Measurements from ENCODE around the gene ABCB10. TPM values are rescaled to one million over a fixed set of nuclear protein-coding genes. Genes with fewer than 3 reads are reported as not detected.

Gene ABCB10
- total RNA-seq, 1 experiment from 2014 or later: 19.2 TPM

DNA sequence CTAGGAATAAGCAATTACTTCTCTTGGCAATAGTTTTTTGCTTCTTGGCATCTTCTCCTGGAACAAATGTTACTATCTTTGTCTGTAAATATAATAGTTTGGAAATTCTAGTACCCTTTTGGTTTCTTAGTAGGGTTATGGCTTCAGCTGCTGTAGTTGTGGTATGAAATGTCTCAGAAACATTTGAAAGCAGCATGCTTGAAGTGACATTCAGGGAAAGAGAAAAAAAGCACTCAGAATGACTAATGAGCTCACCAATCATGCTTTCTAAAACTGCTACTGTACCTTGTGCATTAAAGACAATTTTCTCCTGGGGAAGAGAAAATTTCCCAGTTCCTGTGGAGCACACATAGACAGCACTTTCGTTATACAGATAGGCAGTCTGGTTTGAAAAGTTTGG is 71.3 kb downstream of the ABCB10 start:
- TSS peak; percentile 27 for BruUV-seq (replicated peaks)
- peaks cover 21% of the 10 kb centered on the region for H3K36me3 ChIP-seq (ENCODE audit: control insufficient read depth, insufficient read depth, low read length)
- H3K4me1 ChIP-seq (ENCODE audit: control insufficient read depth, insufficient read depth, low read length): no peaks in the 10 kb centered on the region
- H3K27me3 ChIP-seq (ENCODE audit: control insufficient read depth, insufficient read depth, low read length): no peaks in the 10 kb centered on the region
- CTCF ChIA-PET: interaction anchor here (0.7 kb wide), 2 partner anchors 21 to 26 kb away, joined by 3 to 6 read pairs; partner anchors contain the start of gene NUP133
- no peak overlapping the region for H3K4me3 ChIP-seq (ENCODE audit: low read depth in 2 of 2, low read length in 2 of 2)
- POLR2A ChIA-PET: no interaction called here
- H3K27ac ChIP-seq (ENCODE audit: low read length): no peak overlapping the region
- intact Hi-C loops (cut with micrococcal nuclease; ENCODE audit: unreplicated experiment) (loop anchor here (10.0 kb wide), 1 partner anchor 142 kb away; the partner anchor contains the start of gene CCSAP), in situ Hi-C loops (cut with HindIII; ENCODE audit: low pct_unique_long_range_greater_than_20kb, low sequenced_read_pairs) (no loop called here)
- DNase-seq (ENCODE audit: low read depth, low spot score): no peak
- TF ChIP-seq, protein P1, sequence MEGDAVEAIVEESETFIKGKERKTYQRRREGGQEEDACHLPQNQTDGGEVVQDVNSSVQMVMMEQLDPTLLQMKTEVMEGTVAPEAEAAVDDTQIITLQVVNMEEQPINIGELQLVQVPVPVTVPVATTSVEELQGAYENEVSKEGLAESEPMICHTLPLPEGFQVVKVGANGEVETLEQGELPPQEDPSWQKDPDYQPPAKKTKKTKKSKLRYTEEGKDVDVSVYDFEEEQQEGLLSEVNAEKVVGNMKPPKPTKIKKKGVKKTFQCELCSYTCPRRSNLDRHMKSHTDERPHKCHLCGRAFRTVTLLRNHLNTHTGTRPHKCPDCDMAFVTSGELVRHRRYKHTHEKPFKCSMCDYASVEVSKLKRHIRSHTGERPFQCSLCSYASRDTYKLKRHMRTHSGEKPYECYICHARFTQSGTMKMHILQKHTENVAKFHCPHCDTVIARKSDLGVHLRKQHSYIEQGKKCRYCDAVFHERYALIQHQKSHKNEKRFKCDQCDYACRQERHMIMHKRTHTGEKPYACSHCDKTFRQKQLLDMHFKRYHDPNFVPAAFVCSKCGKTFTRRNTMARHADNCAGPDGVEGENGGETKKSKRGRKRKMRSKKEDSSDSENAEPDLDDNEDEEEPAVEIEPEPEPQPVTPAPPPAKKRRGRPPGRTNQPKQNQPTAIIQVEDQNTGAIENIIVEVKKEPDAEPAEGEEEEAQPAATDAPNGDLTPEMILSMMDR (IDR thresholded peaks at IDR 0.05): no peak
- TF ChIP-seq, protein P2, sequence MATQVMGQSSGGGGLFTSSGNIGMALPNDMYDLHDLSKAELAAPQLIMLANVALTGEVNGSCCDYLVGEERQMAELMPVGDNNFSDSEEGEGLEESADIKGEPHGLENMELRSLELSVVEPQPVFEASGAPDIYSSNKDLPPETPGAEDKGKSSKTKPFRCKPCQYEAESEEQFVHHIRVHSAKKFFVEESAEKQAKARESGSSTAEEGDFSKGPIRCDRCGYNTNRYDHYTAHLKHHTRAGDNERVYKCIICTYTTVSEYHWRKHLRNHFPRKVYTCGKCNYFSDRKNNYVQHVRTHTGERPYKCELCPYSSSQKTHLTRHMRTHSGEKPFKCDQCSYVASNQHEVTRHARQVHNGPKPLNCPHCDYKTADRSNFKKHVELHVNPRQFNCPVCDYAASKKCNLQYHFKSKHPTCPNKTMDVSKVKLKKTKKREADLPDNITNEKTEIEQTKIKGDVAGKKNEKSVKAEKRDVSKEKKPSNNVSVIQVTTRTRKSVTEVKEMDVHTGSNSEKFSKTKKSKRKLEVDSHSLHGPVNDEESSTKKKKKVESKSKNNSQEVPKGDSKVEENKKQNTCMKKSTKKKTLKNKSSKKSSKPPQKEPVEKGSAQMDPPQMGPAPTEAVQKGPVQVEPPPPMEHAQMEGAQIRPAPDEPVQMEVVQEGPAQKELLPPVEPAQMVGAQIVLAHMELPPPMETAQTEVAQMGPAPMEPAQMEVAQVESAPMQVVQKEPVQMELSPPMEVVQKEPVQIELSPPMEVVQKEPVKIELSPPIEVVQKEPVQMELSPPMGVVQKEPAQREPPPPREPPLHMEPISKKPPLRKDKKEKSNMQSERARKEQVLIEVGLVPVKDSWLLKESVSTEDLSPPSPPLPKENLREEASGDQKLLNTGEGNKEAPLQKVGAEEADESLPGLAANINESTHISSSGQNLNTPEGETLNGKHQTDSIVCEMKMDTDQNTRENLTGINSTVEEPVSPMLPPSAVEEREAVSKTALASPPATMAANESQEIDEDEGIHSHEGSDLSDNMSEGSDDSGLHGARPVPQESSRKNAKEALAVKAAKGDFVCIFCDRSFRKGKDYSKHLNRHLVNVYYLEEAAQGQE (IDR thresholded peaks at IDR 0.05; ENCODE audit: insufficient read depth in 1 of 2, low read depth in 2 of 2, low read length in 1 of 2): no peak
- TF ChIP-seq SIN3A (IDR thresholded peaks at IDR 0.05; ENCODE audit: borderline replicate concordance, insufficient read depth, low read depth, low read length) (no peak), POLR2AphosphoS5 (IDR thresholded peaks at IDR 0.05; ENCODE audit: low read depth, low read length) (no peak), TCF7L2 (IDR thresholded peaks at IDR 0.05; ENCODE audit: low read depth, low read length) (no peak)
- no peaks in the 10 kb centered on the region for H3K9me3 ChIP-seq (ENCODE audit: control insufficient read depth, insufficient read depth, low read depth, low read length)
- ATAC-seq: no peak

DNA sequence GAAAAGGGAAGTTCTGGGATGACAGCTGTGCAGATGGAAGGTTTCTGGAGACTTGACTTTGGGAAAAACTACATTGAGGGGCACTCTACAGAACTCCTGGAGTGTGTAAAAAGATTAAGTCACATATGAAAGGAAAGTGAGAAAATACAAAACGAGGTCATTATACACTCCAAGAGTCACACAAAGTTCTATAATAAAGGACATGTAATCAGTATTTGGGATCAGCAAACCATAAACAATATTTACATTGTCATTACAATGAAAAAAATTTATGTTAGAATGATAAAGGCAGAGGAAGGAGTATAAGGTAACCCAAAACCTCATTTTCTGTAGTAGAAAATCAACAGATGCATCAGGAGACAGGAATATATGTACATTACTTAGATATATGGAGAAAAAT is 73.2 kb downstream of the ABCB10 start:
- H3K36me3 ChIP-seq (ENCODE audit: control insufficient read depth, insufficient read depth, low read length): peaks cover 21% of the 10 kb centered on the region
- H3K4me1 ChIP-seq (ENCODE audit: control insufficient read depth, insufficient read depth, low read length): no peaks in the 10 kb centered on the region
- BruUV-seq (replicated peaks): no TSS peak
- H3K9me3 ChIP-seq (ENCODE audit: control insufficient read depth, insufficient read depth, low read depth, low read length): no peaks in the 10 kb centered on the region
- ATAC-seq (no peak), DNase-seq (ENCODE audit: low read depth, low spot score) (no peak)
- CTCF ChIA-PET: no interaction called here
- intact Hi-C loops (cut with micrococcal nuclease; ENCODE audit: unreplicated experiment): loop anchor here (10.0 kb wide), 1 partner anchor 141 kb away; the partner anchor contains the start of gene CCSAP
- POLR2A ChIA-PET: interaction anchor here (0.7 kb wide), 1 partner anchor 184 kb away, joined by 3 read pairs; no protein-coding TSS in a partner anchor
- TF ChIP-seq, protein P1 (IDR thresholded peaks at IDR 0.05): no peak
- TF ChIP-seq POLR2AphosphoS5 (IDR thresholded peaks at IDR 0.05; ENCODE audit: low read depth, low read length) (no peak), TCF7L2 (IDR thresholded peaks at IDR 0.05; ENCODE audit: low read depth, low read length) (no peak), SIN3A (IDR thresholded peaks at IDR 0.05; ENCODE audit: borderline replicate concordance, insufficient read depth, low read depth, low read length) (no peak)
- TF ChIP-seq, protein P2 (IDR thresholded peaks at IDR 0.05; ENCODE audit: insufficient read depth in 1 of 2, low read depth in 2 of 2, low read length in 1 of 2): no peak
- H3K4me3 ChIP-seq (ENCODE audit: low read depth in 2 of 2, low read length in 2 of 2): no peak overlapping the region
- in situ Hi-C loops (cut with HindIII; ENCODE audit: low pct_unique_long_range_greater_than_20kb, low sequenced_read_pairs): no loop called here
- H3K27me3 ChIP-seq (ENCODE audit: control insufficient read depth, insufficient read depth, low read length): no peaks in the 10 kb centered on the region
- H3K27ac ChIP-seq (ENCODE audit: low read length): no peak overlapping the region
